Activated CD4-positive, alpha-beta T cell treated with anti-CD3 and anti-CD28 coated beads, Interleukin-2, amount 10 ng/mL, durations not matched to agents 24 days and 14 days (primary cell): Measurements from ENCODE around the gene ATP8B1. TPM values are rescaled to one million over a fixed set of nuclear protein-coding genes. Genes with fewer than 3 reads are reported as not detected.
"Not testable (repeated sequence)": the region's sequence is repeated elsewhere in the genome, so short reads cannot be mapped to it uniquely, and the experiment has no call there.

ENCODE experiments used
- DNase-seq: peaks from one replicate; pipeline ENCODE4 v3.0.0; 2022
- H3K27ac Mint-ChIP-seq: one replicate; pipeline ENCODE4 v1.8.0; 2022; ENCODE audit warnings: mild to moderate bottlenecking, mixed read lengths
- H3K27me3 Mint-ChIP-seq: one replicate; pipeline ENCODE4 v1.8.0; 2022; ENCODE audit warnings: mixed read lengths
- H3K36me3 Mint-ChIP-seq: one replicate; pipeline ENCODE4 v1.8.0; 2022; ENCODE audit warnings: low read depth, mild to moderate bottlenecking, mixed read lengths
- H3K4me1 Mint-ChIP-seq: one replicate; pipeline ENCODE4 v1.8.0; 2021; ENCODE audit warnings: mixed read lengths
- H3K4me3 Mint-ChIP-seq: one replicate; pipeline ENCODE4 v1.8.0; 2022; ENCODE audit warnings: mild to moderate bottlenecking, moderate library complexity, mixed read lengths
- H3K9me3 Mint-ChIP-seq: one replicate; pipeline ENCODE4 v1.8.0; 2021; ENCODE audit warnings: mixed read lengths
- intact Hi-C: fragments of 100-400 bp; cut with micrococcal nuclease; formaldehyde crosslinking; loops from one replicate; pipeline ENCODE4 v1.15.1; 2023
- total RNA-seq: library from RNA; stranded (reverse); gene quantifications from 2 replicates; pipeline ENCODE4 v1.2.3, GENCODE V29; 2022

The ATP8B1 gene
- total RNA-seq, 1 donor from 2014 or later: not detected

DNA sequence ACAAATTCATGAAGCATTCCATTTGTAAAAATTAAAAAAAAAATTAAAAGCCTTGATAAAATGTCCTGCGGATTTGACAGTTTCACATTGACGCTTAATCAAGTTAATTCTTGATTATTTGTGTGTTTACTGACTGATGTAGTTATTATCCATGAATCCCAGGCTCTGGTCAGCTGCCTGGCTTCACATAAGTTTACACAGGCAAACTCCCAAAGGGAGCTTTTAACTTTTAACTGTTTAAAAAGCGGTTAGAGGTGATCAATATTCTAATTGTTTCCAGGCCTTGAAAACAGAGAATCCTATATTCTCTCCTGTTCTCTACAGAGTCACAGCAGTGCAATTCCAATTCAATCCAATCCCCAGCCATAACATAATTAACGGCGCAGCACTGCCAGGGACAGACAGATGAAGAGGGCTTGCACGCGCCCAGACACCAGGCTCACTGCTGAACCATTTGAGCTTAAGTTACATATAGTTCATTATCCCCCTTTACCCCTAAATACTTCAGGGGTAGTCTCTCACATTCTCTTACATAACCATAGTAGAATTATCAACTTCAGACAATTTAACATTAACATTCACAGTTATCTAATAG is 47.5 kb downstream of the ATP8B1 start:
- intact Hi-C loops: no loop called here
- Mint-ChIP-seq H3K9me3 (no peaks in the 10 kb centered on the region), H3K27me3 (no peaks in the 10 kb centered on the region), H3K4me1 (peaks cover 6% of the 10 kb centered on the region), H3K27ac (no peak overlapping the region), H3K4me3 (no peak overlapping the region), H3K36me3 (no peaks in the 10 kb centered on the region)
- no peak for DNase-seq

DNA sequence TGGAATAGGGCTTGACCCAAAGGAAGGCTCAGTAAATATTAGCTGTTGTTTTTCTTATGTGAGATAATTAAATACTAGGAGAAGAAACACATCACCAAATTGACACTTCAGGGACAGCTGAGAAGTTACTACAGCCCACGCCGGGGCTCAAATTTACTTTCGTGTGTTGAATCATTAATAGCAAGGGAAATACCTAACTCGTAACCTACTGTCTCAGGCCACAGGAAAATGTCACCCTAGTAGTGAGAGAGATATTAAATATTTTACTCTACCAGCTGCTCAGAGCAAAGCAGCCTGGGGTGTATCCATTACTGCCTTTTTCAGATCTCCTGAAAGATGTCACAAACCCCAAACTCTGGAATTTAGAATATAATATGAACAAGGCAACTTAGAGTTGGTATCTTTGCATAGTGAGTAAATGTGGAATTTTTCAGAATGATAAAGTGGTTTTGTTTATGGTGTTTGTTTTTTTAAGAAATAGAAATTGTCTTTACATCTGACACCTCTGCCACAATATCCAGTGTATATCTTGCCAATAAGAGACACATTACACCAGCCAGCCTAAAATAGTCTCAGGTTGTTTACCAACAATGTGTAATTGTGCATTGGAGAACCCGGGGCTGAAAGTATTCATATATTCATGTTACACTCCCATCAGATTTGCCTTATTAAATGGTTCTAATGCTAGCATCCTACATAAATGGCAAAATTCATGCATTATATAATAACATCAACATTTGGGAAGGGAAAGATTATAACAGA is 48.4 kb downstream of the ATP8B1 start:
- intact Hi-C loops: loop anchor here (5.0 kb wide), 1 partner anchor 78 kb away; no protein-coding TSS in a partner anchor
- H3K27ac Mint-ChIP-seq: no peak overlapping the region
- peaks cover 6% of the 10 kb centered on the region for H3K4me1 Mint-ChIP-seq
- DNase-seq: no peak
- H3K9me3 Mint-ChIP-seq: no peaks in the 10 kb centered on the region
- H3K4me3 Mint-ChIP-seq: no peak overlapping the region
- no peaks in the 10 kb centered on the region for H3K27me3 Mint-ChIP-seq
- H3K36me3 Mint-ChIP-seq: no peaks in the 10 kb centered on the region

DNA sequence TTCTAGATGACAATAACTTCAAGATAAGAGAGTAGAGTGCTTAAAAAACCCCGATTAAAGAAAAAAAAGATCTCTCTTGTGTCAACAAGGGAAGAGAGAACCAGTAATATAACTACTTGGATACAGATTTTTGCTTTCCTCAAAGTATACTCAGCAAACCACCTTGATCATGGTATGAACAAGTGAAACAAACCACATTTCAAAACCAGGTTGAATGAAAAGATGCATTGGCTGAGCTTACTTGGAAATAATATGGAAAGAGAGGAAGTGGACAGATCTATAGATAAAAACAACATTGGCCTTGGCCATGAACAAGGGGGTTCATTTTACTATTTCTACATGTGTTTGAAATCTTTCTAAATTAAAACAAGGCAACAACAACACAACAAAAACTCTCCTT is 50.1 kb downstream of the ATP8B1 start:
- Mint-ChIP-seq H3K27me3 (no peaks in the 10 kb centered on the region), H3K4me1 (peaks cover 6% of the 10 kb centered on the region), H3K9me3 (no peaks in the 10 kb centered on the region), H3K4me3 (no peak overlapping the region), H3K36me3 (no peaks in the 10 kb centered on the region), H3K27ac (no peak overlapping the region)
- no peak for DNase-seq
- intact Hi-C loops: loop anchor here (5.0 kb wide), 1 partner anchor 79 kb away; no protein-coding TSS in a partner anchor

DNA sequence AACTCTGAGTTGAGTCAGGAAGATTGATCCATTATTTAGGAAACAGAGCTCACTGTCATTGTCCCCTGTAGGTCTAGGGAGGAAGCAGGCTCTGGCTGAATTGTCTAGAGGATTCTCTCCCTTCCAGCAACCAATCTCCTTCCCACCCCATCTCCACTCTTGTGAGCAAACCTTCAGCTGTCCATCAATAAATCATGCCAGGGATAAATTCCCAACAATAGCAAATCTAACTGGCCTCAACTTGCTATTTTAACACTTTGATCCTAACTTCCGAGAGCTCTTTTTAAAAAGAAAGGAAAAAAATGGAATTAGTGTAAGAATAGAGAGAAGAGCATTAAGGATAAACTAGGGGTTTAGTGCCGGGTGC is 53.5 kb downstream of the ATP8B1 start:
- Mint-ChIP-seq H3K27me3 (no peaks in the 10 kb centered on the region), H3K4me3 (no peak overlapping the region), H3K4me1 (peaks cover 6% of the 10 kb centered on the region), H3K36me3 (no peaks in the 10 kb centered on the region), H3K9me3 (peaks cover 3% of the 10 kb centered on the region), H3K27ac (no peak overlapping the region)
- DNase-seq: no peak
- intact Hi-C loops: no loop called here

- DNase-seq: no peak
- no peaks in the 10 kb centered on the region for H3K36me3 Mint-ChIP-seq
- peaks cover 6% of the 10 kb centered on the region for H3K4me1 Mint-ChIP-seq
- H3K9me3 Mint-ChIP-seq: peaks cover 3% of the 10 kb centered on the region
- no peaks in the 10 kb centered on the region for H3K27me3 Mint-ChIP-seq
- no peak overlapping the region for H3K27ac Mint-ChIP-seq
- intact Hi-C loops: no loop called here
- H3K4me3 Mint-ChIP-seq: no peak overlapping the region
These were observed 54.1 kb downstream of the ATP8B1 start for GRCh38 chr18:57748770-57749603.

- intact Hi-C loops: no loop called here
- no peak overlapping the region for H3K4me3 Mint-ChIP-seq
- no peak for DNase-seq
- H3K4me1 Mint-ChIP-seq: peaks cover 3% of the 10 kb centered on the region
- H3K27ac Mint-ChIP-seq: no peak overlapping the region
- no peaks in the 10 kb centered on the region for H3K27me3 Mint-ChIP-seq
- peaks cover 7% of the 10 kb centered on the region for H3K9me3 Mint-ChIP-seq
- H3K36me3 Mint-ChIP-seq: no peaks in the 10 kb centered on the region
These were observed 55.1 kb downstream of the ATP8B1 start for GRCh38 chr18:57747809-57748680.

- H3K9me3 Mint-ChIP-seq: peaks cover 9% of the 10 kb centered on the region
- no peak overlapping the region for H3K27ac Mint-ChIP-seq
- intact Hi-C loops: no loop called here
- no peak for DNase-seq
- no peak overlapping the region for H3K4me3 Mint-ChIP-seq
- no peaks in the 10 kb centered on the region for H3K36me3 Mint-ChIP-seq
- no peaks in the 10 kb centered on the region for H3K27me3 Mint-ChIP-seq
- no peaks in the 10 kb centered on the region for H3K4me1 Mint-ChIP-seq
These were observed 58.9 kb downstream of the ATP8B1 start for GRCh38 chr18:57744211-57744694.

GRCh38 chr18:57743008-57743407 is 60.1 kb downstream of the ATP8B1 start:
- H3K4me3 Mint-ChIP-seq: no peak overlapping the region

GRCh38 chr18:57741273-57741672 is 61.8 kb downstream of the ATP8B1 start:
- peaks cover 10% of the 10 kb centered on the region for H3K9me3 Mint-ChIP-seq
- no peak overlapping the region for H3K27ac Mint-ChIP-seq
- H3K27me3 Mint-ChIP-seq: no peaks in the 10 kb centered on the region

More at GRCh38 chr18:57743008-57743407, 60.1 kb downstream of the ATP8B1 start:
- no peak overlapping the region for H3K27ac Mint-ChIP-seq
- no peaks in the 10 kb centered on the region for H3K27me3 Mint-ChIP-seq
- DNase-seq: no peak
- no peaks in the 10 kb centered on the region for H3K4me1 Mint-ChIP-seq
- no peaks in the 10 kb centered on the region for H3K36me3 Mint-ChIP-seq
- H3K9me3 Mint-ChIP-seq: peaks cover 10% of the 10 kb centered on the region
- intact Hi-C loops: no loop called here

DNA sequence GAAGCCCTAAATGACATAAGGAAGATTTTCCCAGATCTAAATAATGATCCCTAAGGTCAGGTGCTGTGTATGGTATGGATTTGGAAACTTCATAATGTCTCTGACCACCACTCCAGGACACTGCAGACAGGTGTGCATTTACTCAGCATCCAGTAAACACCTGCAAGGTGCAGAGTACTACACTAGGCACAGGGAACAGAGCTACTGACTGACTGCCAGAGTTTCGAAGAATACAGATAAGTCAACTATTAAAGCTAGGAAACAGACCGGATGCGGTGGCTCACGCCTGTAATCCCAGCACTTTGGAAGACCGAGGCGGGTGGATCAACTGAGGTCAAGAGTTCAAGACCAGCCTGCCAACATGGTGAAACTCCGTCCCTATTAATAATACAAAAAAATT is 65.0 kb downstream of the ATP8B1 start:
- H3K27ac Mint-ChIP-seq: no peak overlapping the region
- no peaks in the 10 kb centered on the region for H3K4me1 Mint-ChIP-seq
- no peaks in the 10 kb centered on the region for H3K27me3 Mint-ChIP-seq
- H3K9me3 Mint-ChIP-seq: peaks cover 13% of the 10 kb centered on the region
- intact Hi-C loops: no loop called here
- no peak overlapping the region for H3K4me3 Mint-ChIP-seq
- no peak for DNase-seq
- H3K36me3 Mint-ChIP-seq: no peaks in the 10 kb centered on the region

More at GRCh38 chr18:57741273-57741672, 61.8 kb downstream of the ATP8B1 start:
- intact Hi-C loops: no loop called here
- H3K4me1 Mint-ChIP-seq: no peaks in the 10 kb centered on the region
- H3K36me3 Mint-ChIP-seq: no peaks in the 10 kb centered on the region
- H3K4me3 Mint-ChIP-seq: no peak overlapping the region
- DNase-seq: no peak

- H3K9me3 Mint-ChIP-seq: peaks cover 17% of the 10 kb centered on the region
- DNase-seq: no peak
- no peaks in the 10 kb centered on the region for H3K4me1 Mint-ChIP-seq
- intact Hi-C loops: no loop called here
- no peaks in the 10 kb centered on the region for H3K36me3 Mint-ChIP-seq
- H3K27me3 Mint-ChIP-seq: no peaks in the 10 kb centered on the region
- no peak overlapping the region for H3K4me3 Mint-ChIP-seq
- H3K27ac Mint-ChIP-seq: no peak overlapping the region
These were observed 65.6 kb downstream of the ATP8B1 start for GRCh38 chr18:57737400-57738060.

DNA sequence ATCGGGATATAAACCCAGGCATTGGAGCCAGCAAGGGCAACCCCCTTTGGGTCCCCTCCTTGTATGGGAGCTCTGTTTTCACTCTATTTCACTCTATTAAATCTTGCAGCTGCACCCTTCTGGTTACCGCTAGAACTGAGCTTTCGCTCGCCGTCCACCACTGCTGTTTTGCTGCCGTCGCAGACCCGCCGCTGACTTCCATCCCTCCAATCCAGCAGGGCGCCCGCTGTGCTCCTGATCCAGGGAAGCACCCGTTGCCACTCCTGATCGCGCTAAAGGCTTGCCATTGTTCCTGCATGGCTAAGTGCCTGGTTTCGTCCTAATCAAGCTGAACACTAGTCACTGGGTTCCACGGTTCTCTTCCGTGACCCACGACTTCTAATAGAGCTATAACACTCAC is 68.1 kb downstream of the ATP8B1 start:
- peaks cover 17% of the 10 kb centered on the region for H3K9me3 Mint-ChIP-seq
- H3K4me1 Mint-ChIP-seq, intact Hi-C loops, H3K27me3 Mint-ChIP-seq, H3K4me3 Mint-ChIP-seq, H3K27ac Mint-ChIP-seq, H3K36me3 Mint-ChIP-seq, DNase-seq: not testable (repeated sequence)

GRCh38 chr18:57733861-57734260 is 69.3 kb downstream of the ATP8B1 start:
- H3K27me3 Mint-ChIP-seq: no peaks in the 10 kb centered on the region
- H3K9me3 Mint-ChIP-seq: peaks cover 13% of the 10 kb centered on the region
- DNase-seq: no peak
- H3K4me1 Mint-ChIP-seq: no peaks in the 10 kb centered on the region
- H3K27ac Mint-ChIP-seq: no peak overlapping the region
- no peaks in the 10 kb centered on the region for H3K36me3 Mint-ChIP-seq
- intact Hi-C loops: no loop called here
- no peak overlapping the region for H3K4me3 Mint-ChIP-seq
